B cell (primary cell): ENCODE measurements around the gene ZBTB8A. TPM values are rescaled to one million over a fixed set of nuclear protein-coding genes. Genes with fewer than 3 reads are reported as not detected.

ENCODE experiments used
- ATAC-seq: fragments of 200-7000 bp; cut with Tn5 transposase; one replicate; pipeline ENCODE4 v1.10.0; 2021; ENCODE audit warnings: low read depth, mild to moderate bottlenecking, moderate number of reproducible peaks, moderate library complexity
- CTCF ChIA-PET: fragments of 350-600 bp; sonication (Branson Sonifier 250); formaldehyde crosslinking; loops from one replicate; lab custom pipeline; 2021; ENCODE audit warnings: antibody characterized with exemption, inconsistent platforms; lab: Charles Lee
- POLR2A ChIA-PET: fragments of 350-600 bp; sonication (Branson Sonifier 250); formaldehyde crosslinking; loops from one replicate; lab custom pipeline; 2021; ENCODE audit warnings: antibody characterized with exemption; lab: Charles Lee
- DNase-seq: peaks from one replicate; pipeline ENCODE4 v3.0.0; 2013
- H2AFZ ChIP-seq: 2 replicates; pipeline ENCODE4 v1.6.1; 2012; ENCODE audit warnings: mild to moderate bottlenecking, low read depth, low read length; ENCODE audit not compliant: insufficient read depth, poor library complexity, severe bottlenecking
- H3K27ac ChIP-seq, 2 donors: 1 replicate in 1 of 2; 2 replicates in 1 of 2; pipeline ENCODE4 v1.5.1; 2012 to 2013; ENCODE audit warnings: low read length in 2 of 2, mild to moderate bottlenecking in 2 of 2, moderate library complexity in 1 of 2
- H3K27me3 ChIP-seq, 4 experiments: fragments of 200-600 bp in 1 of 4; sonication (generic) in 1 of 4; replicated peaks in 1 of 4; 1 replicate in 2 of 4; 2 replicates in 2 of 4; pipeline versions ENCODE4 v1.6.1 to v1.7.0; 2013 to 2016; ENCODE audit warnings: low read length in 3 of 4, mild to moderate bottlenecking in 2 of 4, mixed read lengths in 1 of 4, moderate library complexity in 1 of 4; ENCODE audit not compliant: insufficient read depth in 4 of 4, control insufficient read depth in 3 of 4; ENCODE audit errors: control extremely low read depth in 1 of 4
- H3K36me3 ChIP-seq, 2 experiments: replicated peaks in 1 of 2; 1 replicate in 1 of 2; 2 replicates in 1 of 2; pipeline versions ENCODE4 v1.6.1 to v1.7.1; 2013; ENCODE audit warnings: low read length in 1 of 2; ENCODE audit not compliant: insufficient read depth in 2 of 2, control insufficient read depth in 1 of 2; ENCODE audit errors: control extremely low read depth in 1 of 2, extremely low read depth in 1 of 2
- H3K4me1 ChIP-seq, 2 donors: fragments of 200-600 bp in 1 of 2; sonication (generic) in 1 of 2; 1 replicate in 1 of 2; 2 replicates in 1 of 2; pipeline versions ENCODE4 v1.5.1 to v1.6.1; 2013 to 2017; ENCODE audit warnings: low read length in 2 of 2; ENCODE audit not compliant: control insufficient read depth in 2 of 2, insufficient read depth in 2 of 2
- H3K4me2 ChIP-seq: replicated peaks from 2 replicates; pipeline ENCODE3; 2012; ENCODE audit warnings: mild to moderate bottlenecking, low read depth, low read length; ENCODE audit not compliant: poor library complexity, severe bottlenecking
- H3K4me3 ChIP-seq, 5 experiments: fragments of 200-600 bp in 1 of 5; sonication (generic) in 1 of 5; 1 replicate in 3 of 5; 2 replicates in 2 of 5; pipeline versions ENCODE4 v1.5.1 to v1.7.0; 2011 to 2016; ENCODE audit warnings: low read length in 4 of 5, mild to moderate bottlenecking in 4 of 5, low read depth in 2 of 5, control low read depth in 1 of 5, moderate library complexity in 1 of 5; ENCODE audit not compliant: insufficient read depth in 1 of 5; ENCODE audit errors: control extremely low read depth in 1 of 5, extremely low read depth in 1 of 5
- H3K79me2 ChIP-seq: fragments of 200-600 bp; sonication (generic); one replicate; pipeline ENCODE4 v1.6.0; 2016; ENCODE audit warnings: low read length; ENCODE audit not compliant: control insufficient read depth, insufficient read depth
- H3K9ac ChIP-seq: fragments of 200-600 bp; sonication (generic); 2 replicates; pipeline ENCODE4 v1.6.1; 2017; ENCODE audit warnings: mild to moderate bottlenecking, low read length, moderate library complexity
- H3K9me3 ChIP-seq, 3 donors: one replicate each; pipeline versions ENCODE4 v1.6.1 to v1.7.1; 2013; ENCODE audit warnings: low read length in 2 of 3; ENCODE audit not compliant: control insufficient read depth in 2 of 3, insufficient read depth in 1 of 3; ENCODE audit errors: control extremely low read depth in 1 of 3
- H4K20me1 ChIP-seq: 2 replicates; pipeline ENCODE4 v1.6.0; 2012; ENCODE audit warnings: mild to moderate bottlenecking, low read length; ENCODE audit not compliant: insufficient read depth, control insufficient read depth, poor library complexity, severe bottlenecking
- H3K27ac Mint-ChIP-seq: one replicate; pipeline ENCODE4 v1.8.0; 2021; ENCODE audit warnings: mixed read lengths
- H3K27me3 Mint-ChIP-seq: one replicate; pipeline ENCODE4 v1.8.0; 2021; ENCODE audit warnings: mixed read lengths
- H3K4me1 Mint-ChIP-seq: one replicate; pipeline ENCODE4 v1.8.0; 2021; ENCODE audit warnings: mixed read lengths
- H3K4me3 Mint-ChIP-seq: one replicate; pipeline ENCODE4 v1.8.0; 2021; ENCODE audit warnings: mixed read lengths
- H3K9me3 Mint-ChIP-seq: one replicate; pipeline ENCODE4 v1.8.0; 2022; ENCODE audit warnings: mixed read lengths; ENCODE audit not compliant: insufficient read depth
- CTCF ChIP-seq: fragments of 200-600 bp; IDR thresholded peaks from one replicate; pipeline ENCODE4 v1.8.0; 2022; ENCODE audit warnings: antibody characterized with exemption, mild to moderate bottlenecking
- EZH2 ChIP-seq: IDR thresholded peaks from 2 replicates; pipeline ENCODE4 v1.6.1; 2012; ENCODE audit warnings: borderline replicate concordance, low read depth, mild to moderate bottlenecking, moderate library complexity, low read length; ENCODE audit not compliant: insufficient read depth, poor library complexity, severe bottlenecking
- WGBS: methylation state at CpG from one replicate; pipeline ENCODE4 v1.1.5; 2013; ENCODE audit warnings: missing lambda C conversion rate; ENCODE audit not compliant: insufficient coverage; 5-methylcytosine and 5-hydroxymethylcytosine counted together
- intact Hi-C: fragments of 100-400 bp; cut with micrococcal nuclease; formaldehyde crosslinking; loops from one replicate; pipeline ENCODE4 v1.10.0; 2022
- polyA plus RNA-seq: library from polyadenylated mRNA; depleted of rRNA; stranded (reverse); fragments of >200 nt; gene quantifications from 2 replicates; pipeline ENCODE4 v1.2.3, GENCODE V29; 2012
- total RNA-seq, 2 donors: library from RNA; stranded (reverse); fragments of 120-200 nt in 1 of 2; gene quantifications; 1 replicate in 1 of 2; 2 replicates in 1 of 2; pipeline versions ENCODE4 v1.2.3 to v1.2.4, GENCODE V29; 2013 to 2022

ZBTB8A gene
- total and polyA plus RNA-seq, 2 donors (not counting 1 experiment from before 2014, with no cell fraction given), result 0.04 to 0.17 TPM

GRCh38 chr1:32611859-32612188 is 72.6 kb downstream of the ZBTB8A start:
- no peak overlapping the region for H3K27ac Mint-ChIP-seq
- TF ChIP-seq EZH2 (no peak), CTCF (no peak)
- H4K20me1 ChIP-seq, result no peaks in the 10 kb centered on the region
- intact Hi-C loops, result no loop called here
- no peaks in the 10 kb centered on the region for H3K36me3 ChIP-seq
- H2AFZ ChIP-seq, result peak overlapping the region; percentile 80
- ATAC-seq (no peak), DNase-seq (no peak)
- H3K4me2 ChIP-seq, result peak overlapping the region; percentile 90
- H3K9ac ChIP-seq, result peak overlapping the region; percentile 67
- H3K4me1 ChIP-seq, result peaks cover 9 to 12% of the 10 kb centered on the region in 2 donors
- H3K9me3 ChIP-seq, result peaks cover 0 to 3% (median 0%) of the 10 kb centered on the region in 3 donors
- ChIA-PET CTCF (interaction anchor here (0.7 to 1.5 kb wide), 2 partner anchors 70 to 92 kb away, joined by 3 to 5 read pairs; no protein-coding TSS in a partner anchor), POLR2A (interaction anchor here (0.6 kb wide), 1 partner anchor 276 kb away, joined by 9 read pairs; no protein-coding TSS in a partner anchor)
- no peaks in the 10 kb centered on the region for H3K79me2 ChIP-seq
- 20% methylated on average over 1 of the region's 12 CpGs for WGBS
- no peaks in the 10 kb centered on the region for H3K27me3 Mint-ChIP-seq
- H3K9me3 Mint-ChIP-seq, result no peaks in the 10 kb centered on the region
- H3K4me3 Mint-ChIP-seq, result peak overlapping the region; percentile 85
- peaks cover 0 to 6% (median 0%) of the 10 kb centered on the region in 4 experiments for H3K27me3 ChIP-seq
- H3K27ac ChIP-seq, result no peak overlapping the region
- H3K4me1 Mint-ChIP-seq, result peaks cover 12% of the 10 kb centered on the region
- peak overlapping the region in 4 of 5 experiments; percentile 38 to 61 (median 50) for H3K4me3 ChIP-seq

GRCh38 chr1:32612189-32612881 is 73.1 kb downstream of the ZBTB8A start:
- Histone ChIP-seq H3K4me1 (peaks cover 9 to 12% of the 10 kb centered on the region in 2 donors), H2AFZ (peak overlapping the region; percentile 80), H3K4me2 (peak overlapping the region; percentile 90), H3K79me2 (no peaks in the 10 kb centered on the region), H3K27ac (no peak overlapping the region), H3K36me3 (no peaks in the 10 kb centered on the region), H3K9ac (peak overlapping the region; percentile 67), H3K27me3 (peaks cover 0 to 6% (median 0%) of the 10 kb centered on the region in 4 experiments), H3K4me3 (peak overlapping the region in 4 of 5 experiments; percentile 38 to 61 (median 50)), H3K9me3 (peaks cover 0 to 3% (median 0%) of the 10 kb centered on the region in 3 donors), H4K20me1 (no peaks in the 10 kb centered on the region)
- peaks cover 12% of the 10 kb centered on the region for H3K4me1 Mint-ChIP-seq
- 5% methylated on average over 33 of the region's 35 CpGs for WGBS
- H3K9me3 Mint-ChIP-seq, result no peaks in the 10 kb centered on the region
- ATAC-seq (peak; percentile 99), DNase-seq (peak; percentile 62)
- no peak overlapping the region for H3K27ac Mint-ChIP-seq
- no peaks in the 10 kb centered on the region for H3K27me3 Mint-ChIP-seq
- CTCF ChIA-PET, result interaction anchor here (1.0 to 1.5 kb wide), 2 partner anchors 92 to 160 kb away, joined by 3 read pairs; no protein-coding TSS in a partner anchor
- peak overlapping the region; percentile 85 for H3K4me3 Mint-ChIP-seq
- POLR2A ChIA-PET, result no interaction called here
- no peak for TF ChIP-seq CTCF
- TF ChIP-seq EZH2, result no peak
- intact Hi-C loops, result no loop called here
